Suprapubic skin (tissue), 4 donors: ENCODE results near the gene MED20. TPM values are rescaled to one million over a fixed set of nuclear protein-coding genes. Genes with fewer than 3 reads are reported as not detected.

Experiments
- DNase-seq, 2 donors: peaks; one replicate each; pipeline ENCODE4 v3.0.0-alpha.2; 2019; ENCODE audit warnings: low spot score in 2 of 2
- H3K27ac ChIP-seq: fragments of 200-600 bp; sonication (generic); one replicate; pipeline ENCODE4 v1.5.1; 2019
- H3K27me3 ChIP-seq: fragments of 200-600 bp; sonication (generic); one replicate; pipeline ENCODE4 v1.5.1; 2019
- H3K36me3 ChIP-seq: fragments of 200-600 bp; sonication (generic); one replicate; pipeline ENCODE4 v1.5.1; 2019
- H3K4me1 ChIP-seq: fragments of 200-600 bp; sonication (generic); one replicate; pipeline ENCODE4 v1.5.1; 2019
- H3K4me3 ChIP-seq: fragments of 200-600 bp; sonication (generic); one replicate; pipeline ENCODE4 v1.5.1; 2019; ENCODE audit warnings: mild to moderate bottlenecking
- H3K9me3 ChIP-seq: fragments of 200-600 bp; sonication (generic); one replicate; pipeline ENCODE4 v1.5.1; 2019
- CTCF ChIP-seq, 2 donors: fragments of 200-600 bp in 1 of 2; fragments of 450-650 bp in 1 of 2; sonication (generic) in 1 of 2; IDR thresholded peaks; one replicate each; pipeline ENCODE4 v1.5.1; 2016 to 2019; ENCODE audit warnings: antibody characterized with exemption in 2 of 2, mild to moderate bottlenecking in 1 of 2, moderate library complexity in 1 of 2
- EP300 ChIP-seq: sonication (generic); formaldehyde crosslinking; IDR thresholded peaks from one replicate; pipeline ENCODE4 v1.6.1; 2017; ENCODE audit warnings: antibody characterized with exemption
- POLR2A ChIP-seq, 2 donors: fragments of 450-650 bp; IDR thresholded peaks; one replicate each; pipeline ENCODE4 v1.6.1; 2017; ENCODE audit warnings: antibody characterized with exemption in 2 of 2, mild to moderate bottlenecking in 2 of 2, moderate library complexity in 2 of 2
- POLR2AphosphoS5 ChIP-seq, 3 donors: sonication (generic); formaldehyde crosslinking; IDR thresholded peaks; one replicate each; pipeline ENCODE4 v1.6.1; 2017; ENCODE audit warnings: antibody characterized with exemption in 3 of 3
- WGBS: methylation state at CpG from one replicate; pipeline ENCODE4 v1.1.5; 2018; 5-methylcytosine and 5-hydroxymethylcytosine counted together
- total RNA-seq, 4 donors: library from RNA; depleted of rRNA; stranded (reverse); fragments of >200 nt; gene quantifications; one replicate each; pipeline ENCODE4 v1.1.0, GENCODE V29; 2016

MED20 gene
- 10 to 100 TPM; 15.2 to 18.7 (median 17.3) TPM for total RNA-seq

- DNase-seq: peak; percentile 94
- Histone ChIP-seq H3K36me3 (peaks cover 15% of the 10 kb centered on the region), H3K9me3 (no peaks in the 10 kb centered on the region), H3K4me3 (peak within 1 kb of the TSS; percentile 79), H3K27ac (peak within 1 kb of the TSS; percentile 93), H3K27me3 (no peaks in the 10 kb centered on the region), H3K4me1 (peaks cover 51% of the 10 kb centered on the region)
- 0% methylated on average over 37 of the region's 55 CpGs for WGBS
- TF ChIP-seq POLR2A (IDR thresholded peaks at IDR 0.05) (peak in 1 of 2 donors; percentile 40), POLR2AphosphoS5 (IDR thresholded peaks at IDR 0.05) (peak in 2 of 3 donors; percentile 25 to 68), EP300 (no peak), CTCF (IDR thresholded peaks at IDR 0.05) (peak; percentile 94 to 98)
Measured at GRCh38 chr6:41920921-41921711, at the start of gene MED20, which contains the start of gene BYSL. Gene MED20 (minus strand): TSS chr6:41921139. CDS start chr6:41921018, 121 bp downstream. Gene BYSL (plus strand): TSS chr6:41921499. CDS start chr6:41921563, 64 bp downstream.

- DNase-seq: peak in 1 of 2 donors; percentile 56
- Histone ChIP-seq H3K36me3 (no peaks in the 10 kb centered on the region), H3K27me3 (no peaks in the 10 kb centered on the region), H3K9me3 (no peaks in the 10 kb centered on the region), H3K4me3 (no peak overlapping the region), H3K4me1 (peaks cover 5% of the 10 kb centered on the region), H3K27ac (no peak overlapping the region)
- TF ChIP-seq POLR2AphosphoS5 (IDR thresholded peaks at IDR 0.05) (no peak), POLR2A (IDR thresholded peaks at IDR 0.05) (no peak), CTCF (IDR thresholded peaks at IDR 0.05) (no peak)
- 54% methylated on average over 4 of the region's 4 CpGs for WGBS
Measured at GRCh38 chr6:41970436-41970846, 49.5 kb upstream of the MED20 start.

GRCh38 chr6:41967312-41968287, 46.7 kb upstream of the MED20 start:
- 79% methylated on average over 7 of the region's 7 CpGs for WGBS
- no peaks in the 10 kb centered on the region for H3K27me3 ChIP-seq
- DNase-seq: no peak
- no peaks in the 10 kb centered on the region for H3K9me3 ChIP-seq
- H3K27ac ChIP-seq: no peak overlapping the region
- no peaks in the 10 kb centered on the region for H3K36me3 ChIP-seq
- H3K4me3 ChIP-seq: no peak overlapping the region
- peaks cover 5% of the 10 kb centered on the region for H3K4me1 ChIP-seq
- TF ChIP-seq EP300: no peak
- TF ChIP-seq POLR2A (IDR thresholded peaks at IDR 0.05): no peak
- TF ChIP-seq POLR2AphosphoS5 (IDR thresholded peaks at IDR 0.05): no peak
- no peak for TF ChIP-seq CTCF (IDR thresholded peaks at IDR 0.05)

- H3K9me3 ChIP-seq: no peaks in the 10 kb centered on the region
- no peaks in the 10 kb centered on the region for H3K36me3 ChIP-seq
- no peak for DNase-seq
- TF ChIP-seq CTCF (IDR thresholded peaks at IDR 0.05) (no peak), POLR2AphosphoS5 (IDR thresholded peaks at IDR 0.05) (no peak), POLR2A (IDR thresholded peaks at IDR 0.05) (no peak), EP300 (no peak)
- H3K4me3 ChIP-seq: no peak overlapping the region
- H3K4me1 ChIP-seq: peaks cover 5% of the 10 kb centered on the region
- H3K27ac ChIP-seq: no peak overlapping the region
- WGBS: 68% methylated on average over 4 of the region's 4 CpGs
- H3K27me3 ChIP-seq: no peaks in the 10 kb centered on the region
Measured at GRCh38 chr6:41966961-41967311, 46.0 kb upstream of the MED20 start.
